BJ (cell line): ENCODE data around the gene UBAC2. TPM values are rescaled to one million over a fixed set of nuclear protein-coding genes. Genes with fewer than 3 reads are reported as not detected.

Source experiments
- CTCF ChIA-PET: fragments of 350-600 bp; formaldehyde crosslinking; extraction: SDS; loops from one replicate; lab custom pipeline; 2021; ENCODE audit warnings: antibody characterized with exemption, inconsistent platforms; lab: Yijun Ruan, JAX
- POLR2A ChIA-PET: fragments of 300-600 bp; sonication (Branson Sonifier 250); formaldehyde crosslinking; extraction: SDS; loops from one replicate; lab custom pipeline; 2021; ENCODE audit warnings: antibody characterized with exemption; lab: Charles Lee
- DNase-seq: peaks from one replicate; pipeline ENCODE4 v3.0.0-alpha.2; 2011; ENCODE audit warnings: low read depth
- H3K27me3 ChIP-seq: 2 replicates; pipeline ENCODE4 v1.6.0; 2011; ENCODE audit warnings: low read length; ENCODE audit not compliant: control insufficient read depth, insufficient read depth
- H3K36me3 ChIP-seq: 2 replicates; pipeline ENCODE4 v1.5.1; 2011; ENCODE audit warnings: low read length; ENCODE audit not compliant: control insufficient read depth, insufficient read depth
- H3K4me3 ChIP-seq: 2 replicates; pipeline ENCODE4 v1.5.1; 2011; ENCODE audit warnings: low read depth, mild to moderate bottlenecking, control low read depth, low read length
- polyA plus RNA-seq: library from polyadenylated mRNA; depleted of rRNA; stranded (reverse); fragments of >200 nt; gene quantifications from 2 replicates; pipeline ENCODE4 v1.2.3, GENCODE V29; 2011; rRNA removed
- small RNA-seq: library from RNA; depleted of rRNA; stranded (forward); fragments of <200 nt; gene quantifications from one replicate; pipeline ENCODE3, GENCODE V24; 2012; ENCODE audit warnings: low replicate concordance, low read depth; ENCODE audit not compliant: insufficient read length
- TF ChIP-seq, protein P1 (sequence below): IDR thresholded peaks from 2 replicates; pipeline ENCODE4 v1.5.1; 2011; ENCODE audit warnings: low read depth, mild to moderate bottlenecking, control low read depth, inconsistent platforms, low read length, moderate library complexity; ENCODE audit not compliant: insufficient read depth

Gene UBAC2
- polyA plus RNA-seq, 1 experiment: 84.7 TPM

DNA sequence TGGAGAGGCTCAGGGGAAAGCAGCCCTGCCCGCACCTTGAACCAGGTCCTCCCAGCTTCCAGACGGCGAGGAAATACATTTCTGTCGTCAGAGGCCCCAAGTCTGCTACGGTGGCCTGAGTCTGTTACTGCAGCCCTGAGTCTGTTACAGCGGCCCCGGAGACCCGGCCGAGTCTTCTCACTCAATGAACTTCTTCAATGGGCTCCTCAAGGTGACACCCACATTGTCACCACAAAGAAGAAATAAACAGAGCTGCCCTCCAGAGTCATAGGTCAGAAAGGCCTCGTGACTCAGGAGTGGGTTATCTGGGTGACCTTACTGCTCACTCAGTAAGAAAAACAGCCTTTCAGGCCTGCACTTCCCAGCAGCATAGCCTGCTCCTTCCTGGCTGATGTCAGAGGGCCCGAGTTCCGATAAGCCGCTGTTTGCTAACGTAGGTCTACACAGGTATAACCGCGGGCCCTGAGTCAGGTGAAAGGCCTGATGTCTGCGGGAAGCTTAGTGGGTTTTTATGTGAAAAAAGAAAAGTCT lies 233.7 kb downstream of the UBAC2 start:
- Histone ChIP-seq H3K27me3 (peaks cover 7% of the 10 kb centered on the region), H3K4me3 (no peak overlapping the region), H3K36me3 (no peaks in the 10 kb centered on the region)
- ChIA-PET POLR2A (no interaction called here), CTCF (interaction anchor here (1.0 to 8.7 kb wide), 5 partner anchors 16 to 257 kb away, joined by 3 to 283 read pairs (median 27); no protein-coding TSS in a partner anchor)
- no peak for DNase-seq
- TF ChIP-seq, protein P1, sequence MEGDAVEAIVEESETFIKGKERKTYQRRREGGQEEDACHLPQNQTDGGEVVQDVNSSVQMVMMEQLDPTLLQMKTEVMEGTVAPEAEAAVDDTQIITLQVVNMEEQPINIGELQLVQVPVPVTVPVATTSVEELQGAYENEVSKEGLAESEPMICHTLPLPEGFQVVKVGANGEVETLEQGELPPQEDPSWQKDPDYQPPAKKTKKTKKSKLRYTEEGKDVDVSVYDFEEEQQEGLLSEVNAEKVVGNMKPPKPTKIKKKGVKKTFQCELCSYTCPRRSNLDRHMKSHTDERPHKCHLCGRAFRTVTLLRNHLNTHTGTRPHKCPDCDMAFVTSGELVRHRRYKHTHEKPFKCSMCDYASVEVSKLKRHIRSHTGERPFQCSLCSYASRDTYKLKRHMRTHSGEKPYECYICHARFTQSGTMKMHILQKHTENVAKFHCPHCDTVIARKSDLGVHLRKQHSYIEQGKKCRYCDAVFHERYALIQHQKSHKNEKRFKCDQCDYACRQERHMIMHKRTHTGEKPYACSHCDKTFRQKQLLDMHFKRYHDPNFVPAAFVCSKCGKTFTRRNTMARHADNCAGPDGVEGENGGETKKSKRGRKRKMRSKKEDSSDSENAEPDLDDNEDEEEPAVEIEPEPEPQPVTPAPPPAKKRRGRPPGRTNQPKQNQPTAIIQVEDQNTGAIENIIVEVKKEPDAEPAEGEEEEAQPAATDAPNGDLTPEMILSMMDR: no peak

DNA sequence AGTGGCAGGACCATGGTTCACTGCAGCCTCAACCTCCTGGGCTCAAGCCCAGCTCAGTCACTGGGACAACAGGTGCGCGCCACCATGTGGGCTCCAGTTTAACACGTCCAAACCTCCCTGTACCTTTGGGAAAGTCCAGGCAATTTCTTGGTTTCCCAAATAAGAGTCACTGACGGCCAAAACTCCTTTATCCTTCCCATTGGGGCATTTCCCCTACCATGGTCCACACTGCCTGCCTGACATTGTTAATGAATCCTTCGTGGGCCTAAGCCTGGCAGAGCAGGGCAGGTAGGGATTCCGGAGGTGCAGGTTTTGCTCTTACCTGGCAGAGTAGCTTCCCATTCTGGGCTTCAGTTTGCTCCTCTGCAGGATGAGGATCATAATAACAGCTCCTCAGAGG lies 234.5 kb downstream of the UBAC2 start:
- no peak for DNase-seq
- ChIA-PET POLR2A (no interaction called here), CTCF (interaction anchor here (1.3 to 8.7 kb wide), 13 partner anchors 10 to 258 kb away, joined by 3 to 283 read pairs (median 12); no protein-coding TSS in a partner anchor)
- no peak overlapping the region for H3K4me3 ChIP-seq
- TF ChIP-seq, protein P1: no peak
- peaks cover 10% of the 10 kb centered on the region for H3K27me3 ChIP-seq
- H3K36me3 ChIP-seq: no peaks in the 10 kb centered on the region

DNA sequence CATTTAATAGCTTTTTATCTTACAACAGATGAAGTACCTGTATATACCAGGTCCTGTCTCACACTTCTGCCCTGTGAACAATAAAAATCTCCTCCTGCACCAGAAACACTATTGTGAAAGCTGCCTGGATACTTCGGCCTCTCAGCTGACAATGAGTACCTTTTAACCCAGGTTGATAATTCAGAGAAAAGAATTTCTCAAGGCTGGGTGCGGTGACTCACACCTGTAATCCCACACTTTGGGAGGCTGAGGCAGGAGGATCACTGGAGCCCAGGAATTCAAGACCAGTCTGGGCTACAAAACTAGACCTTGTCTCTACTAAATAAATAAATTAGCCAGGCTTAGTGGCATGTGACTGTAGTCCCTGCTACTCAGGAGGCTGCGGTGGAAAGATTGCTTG lies 235.3 kb downstream of the UBAC2 start:
- H3K36me3 ChIP-seq: no peaks in the 10 kb centered on the region
- peaks cover 11% of the 10 kb centered on the region for H3K27me3 ChIP-seq
- H3K4me3 ChIP-seq: no peak overlapping the region
- no peak for DNase-seq
- TF ChIP-seq, protein P1: no peak
- ChIA-PET CTCF (interaction anchor here (0.6 to 8.7 kb wide), 39 partner anchors 11 to 341 kb away, joined by 3 to 283 read pairs (median 6); partner anchors contain the start of gene TM9SF2), POLR2A (no interaction called here)

Small RNA genes within 50 kb of the gene (small RNA-seq; reads per million reads assigned to genes)
- not detected for gene MIR623
- gene RN7SKP9: not detected

Other genes starting within 250 kb of the UBAC2 start
- gene DOCK9, start 222.8 kb upstream of the UBAC2 start, polyA plus RNA-seq: 14.5 and 17.1 TPM in 2 replicates
- gene GPR18, start 57.5 kb downstream of the UBAC2 start, polyA plus RNA-seq: not detected in 2 replicates
- gene GPR183, start 106.5 kb downstream of the UBAC2 start, polyA plus RNA-seq: 0.31 and 0.37 TPM in 2 replicates